Measurements from ENCODE around the gene SFPQ. TPM values are rescaled to one million over a fixed set of nuclear protein-coding genes. Genes with fewer than 3 reads are reported as not detected.

SFPQ gene
- total RNA-seq, 1 experiment from 2014 or later = 249 TPM

DNA sequence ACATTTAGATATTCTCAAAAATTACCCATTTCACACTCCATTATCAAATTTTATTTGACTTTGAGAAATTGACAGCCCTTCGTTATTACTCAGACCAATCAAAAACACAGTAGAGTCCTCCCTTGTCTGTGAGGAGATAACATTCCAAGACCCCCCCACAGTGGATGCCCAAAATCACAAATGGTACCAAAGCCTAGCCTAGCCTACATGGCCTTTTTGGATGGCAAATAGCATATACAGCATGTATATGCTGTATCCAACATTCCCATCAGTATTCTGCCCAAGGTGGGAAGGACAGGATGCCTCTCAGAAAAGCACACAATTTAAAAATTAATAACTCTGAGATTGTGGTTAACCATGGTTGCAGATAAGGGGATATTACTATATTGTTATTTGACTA is 17.3 kb downstream of the SFPQ start:
- ChIA-PET POLR2A (ENCODE audit: unreplicated experiment) (no interaction called here), CTCF (no interaction called here)
- H2AFZ ChIP-seq (ENCODE audit: low read length) = no peak overlapping the region
- TF ChIP-seq CTCF (conservative IDR thresholded peaks at IDR 0.05; ENCODE audit: low read depth, low read length) (no peak), EZH2phosphoT487 (IDR thresholded peaks at IDR 0.05; ENCODE audit: borderline replicate concordance, low read length) (no peak), EZH2 (IDR thresholded peaks at IDR 0.05; ENCODE audit: low read length, unreplicated experiment) (no peak)
- ATAC-seq = no peak
- intact Hi-C loops (cut with micrococcal nuclease) = no loop called here
- DNase-seq = no peak
- no peak overlapping the region for H3K4me3 ChIP-seq (ENCODE audit: low read length)
- H3K9ac ChIP-seq (ENCODE audit: low read length) = no peak overlapping the region
- H3F3A ChIP-seq (ENCODE audit: low read length, unreplicated experiment) = peaks cover 45% of the 10 kb centered on the region
- BruUV-seq (replicated peaks) = no TSS peak
- no peak overlapping the region for H3K4me2 ChIP-seq (ENCODE audit: low read length)
- H4K20me1 ChIP-seq (ENCODE audit: low read length) = peaks cover 57% of the 10 kb centered on the region
- H3K36me3 ChIP-seq (ENCODE audit: low read depth, low read length) = peaks cover 53% of the 10 kb centered on the region
- peaks cover 22% of the 10 kb centered on the region for H3K79me2 ChIP-seq (ENCODE audit: low read length)
- no peaks in the 10 kb centered on the region for H3K9me2 ChIP-seq (replicated peaks; ENCODE audit: low read length)
- H3K4me1 ChIP-seq (ENCODE audit: insufficient read depth, low read length) = no peaks in the 10 kb centered on the region
- H3K27ac ChIP-seq (ENCODE audit: low read length) = no peak overlapping the region
- H3K9me3 ChIP-seq (ENCODE audit: low read length) = no peaks in the 10 kb centered on the region
- H3K27me3 ChIP-seq (ENCODE audit: low read length) = no peaks in the 10 kb centered on the region

GRCh38 chr1:35175098-35175576 is 17.8 kb downstream of the SFPQ start:
- H3K36me3 ChIP-seq (ENCODE audit: low read depth, low read length) = peaks cover 49% of the 10 kb centered on the region
- H3K27ac ChIP-seq (ENCODE audit: low read length) = no peak overlapping the region
- no peak for TF ChIP-seq EZH2 (IDR thresholded peaks at IDR 0.05; ENCODE audit: low read length, unreplicated experiment)
- no peak for TF ChIP-seq EZH2phosphoT487 (IDR thresholded peaks at IDR 0.05; ENCODE audit: borderline replicate concordance, low read length)
- no peak for TF ChIP-seq CTCF (conservative IDR thresholded peaks at IDR 0.05; ENCODE audit: low read depth, low read length)
- H3K9ac ChIP-seq (ENCODE audit: low read length) = no peak overlapping the region
- ChIA-PET POLR2A (ENCODE audit: unreplicated experiment) (no interaction called here), CTCF (no interaction called here)
- H3K9me3 ChIP-seq (ENCODE audit: low read length) = no peaks in the 10 kb centered on the region
- H3K4me2 ChIP-seq (ENCODE audit: low read length) = no peak overlapping the region
- peaks cover 17% of the 10 kb centered on the region for H3K79me2 ChIP-seq (ENCODE audit: low read length)
- no peaks in the 10 kb centered on the region for H3K9me2 ChIP-seq (replicated peaks; ENCODE audit: low read length)
- ATAC-seq (no peak), DNase-seq (no peak)
- BruUV-seq (replicated peaks) = no TSS peak
- no peaks in the 10 kb centered on the region for H3K27me3 ChIP-seq (ENCODE audit: low read length)
- H3K4me3 ChIP-seq (ENCODE audit: low read length) = no peak overlapping the region
- H3K4me1 ChIP-seq (ENCODE audit: insufficient read depth, low read length) = no peaks in the 10 kb centered on the region
- peaks cover 52% of the 10 kb centered on the region for H4K20me1 ChIP-seq (ENCODE audit: low read length)
- peaks cover 45% of the 10 kb centered on the region for H3F3A ChIP-seq (ENCODE audit: low read length, unreplicated experiment)
- H2AFZ ChIP-seq (ENCODE audit: low read length) = no peak overlapping the region
- intact Hi-C loops (cut with micrococcal nuclease) = no loop called here

GRCh38 chr1:35173909-35174540 is 18.9 kb downstream of the SFPQ start:
- no peaks in the 10 kb centered on the region for H3K9me3 ChIP-seq (ENCODE audit: low read length)
- no peaks in the 10 kb centered on the region for H3K27me3 ChIP-seq (ENCODE audit: low read length)
- peaks cover 41% of the 10 kb centered on the region for H4K20me1 ChIP-seq (ENCODE audit: low read length)
- H3K36me3 ChIP-seq (ENCODE audit: low read depth, low read length) = peaks cover 37% of the 10 kb centered on the region
- peaks cover 6% of the 10 kb centered on the region; the same call in 1 of the 2 replicates for H3K79me2 ChIP-seq (ENCODE audit: low read length)
- H3K4me1 ChIP-seq (ENCODE audit: insufficient read depth, low read length) = no peaks in the 10 kb centered on the region
- peaks cover 44% of the 10 kb centered on the region for H3F3A ChIP-seq (ENCODE audit: low read length, unreplicated experiment)
- H3K4me2 ChIP-seq (ENCODE audit: low read length) = no peak overlapping the region
- ATAC-seq (peak; percentile 12; the same call in 1 of the 2 replicates), DNase-seq (no peak)
- H2AFZ ChIP-seq (ENCODE audit: low read length) = no peak overlapping the region
- no peak overlapping the region for H3K9ac ChIP-seq (ENCODE audit: low read length)
- H3K4me3 ChIP-seq (ENCODE audit: low read length) = no peak overlapping the region
- H3K27ac ChIP-seq (ENCODE audit: low read length) = no peak overlapping the region
- intact Hi-C loops (cut with micrococcal nuclease) = loop anchor here (5.0 kb wide), 1 partner anchor 277 kb away; no protein-coding TSS in a partner anchor
- no TSS peak for BruUV-seq (replicated peaks)
- POLR2A ChIA-PET (ENCODE audit: unreplicated experiment) = no interaction called here
- TF ChIP-seq EZH2phosphoT487 (IDR thresholded peaks at IDR 0.05; ENCODE audit: borderline replicate concordance, low read length) (no peak), EZH2 (IDR thresholded peaks at IDR 0.05; ENCODE audit: low read length, unreplicated experiment) (no peak), CTCF (conservative IDR thresholded peaks at IDR 0.05; ENCODE audit: low read depth, low read length) (no peak)
- no peaks in the 10 kb centered on the region for H3K9me2 ChIP-seq (replicated peaks; ENCODE audit: low read length)
- CTCF ChIA-PET = no interaction called here

Data from PC-3 (cell line).